Brain microvascular endothelial cell (primary cell): ENCODE data around the gene HTR4.

ENCODE experiments used
- DNase-seq: peaks from one replicate; pipeline ENCODE4 v3.0.0-alpha.2; 2020
- H3K27ac ChIP-seq: fragments of 250-450 bp; sonication (Bioruptor Pico); 2 replicates; pipeline ENCODE4 v1.5.1; 2020; ENCODE audit warnings: mild to moderate bottlenecking, moderate library complexity
- H3K27me3 ChIP-seq: fragments of 250-450 bp; sonication (Bioruptor Pico); replicated peaks from 2 replicates; pipeline ENCODE4 v1.5.1; 2020; ENCODE audit warnings: mild to moderate bottlenecking
- H3K36me3 ChIP-seq: fragments of 250-450 bp; sonication (Bioruptor Pico); replicated peaks from 2 replicates; pipeline ENCODE4 v1.5.1; 2020; ENCODE audit warnings: mild to moderate bottlenecking
- H3K4me3 ChIP-seq: 2 replicates; pipeline ENCODE4 v1.5.1; 2011; ENCODE audit warnings: low read depth, mild to moderate bottlenecking, control low read depth, low read length, moderate library complexity
- CTCF ChIP-seq: IDR thresholded peaks from 2 replicates; pipeline ENCODE4 v1.5.1; 2011; ENCODE audit warnings: low read depth, mild to moderate bottlenecking, moderate library complexity, low read length, control low read depth, inconsistent platforms; ENCODE audit errors: missing control alignments
- in situ Hi-C: cut with HindIII; loops from 2 replicates; pipeline ENCODE4 v1.10.0; 2017; ENCODE audit warnings: low sequenced_read_pairs, low pct_ligation_motif_present

The HTR4 gene

GRCh38 chr5:148666353-148666752 is 12.0 kb upstream of the HTR4 start:
- Histone ChIP-seq H3K27me3 (no peaks in the 10 kb centered on the region), H3K36me3 (no peaks in the 10 kb centered on the region), H3K27ac (no peak overlapping the region), H3K4me3 (no peak overlapping the region)
- TF ChIP-seq CTCF, result no peak
- in situ Hi-C loops, result no loop called here
- DNase-seq, result no peak

GRCh38 chr5:148665431-148665830 is 11.1 kb upstream of the HTR4 start:
- no peak for TF ChIP-seq CTCF
- H3K27me3 ChIP-seq, result no peaks in the 10 kb centered on the region
- no peak overlapping the region for H3K27ac ChIP-seq
- DNase-seq, result no peak
- in situ Hi-C loops, result no loop called here
- H3K4me3 ChIP-seq, result no peak overlapping the region
- no peaks in the 10 kb centered on the region for H3K36me3 ChIP-seq

- Histone ChIP-seq H3K36me3 (no peaks in the 10 kb centered on the region), H3K27ac (no peak overlapping the region), H3K4me3 (no peak overlapping the region), H3K27me3 (no peaks in the 10 kb centered on the region)
- no peak for DNase-seq
- in situ Hi-C loops, result no loop called here
- TF ChIP-seq CTCF, result no peak
Measured at GRCh38 chr5:148663509-148663908, 9.2 kb upstream of the HTR4 start.

GRCh38 chr5:148660346-148660660 is 6.0 kb upstream of the HTR4 start:
- Histone ChIP-seq H3K4me3 (no peak overlapping the region), H3K36me3 (no peaks in the 10 kb centered on the region), H3K27ac (no peak overlapping the region), H3K27me3 (peaks cover 2% of the 10 kb centered on the region)
- no peak for TF ChIP-seq CTCF
- in situ Hi-C loops, result no loop called here
- no peak for DNase-seq

GRCh38 chr5:148659641-148660345 is 5.5 kb upstream of the HTR4 start:
- Histone ChIP-seq H3K27me3 (peaks cover 2% of the 10 kb centered on the region), H3K27ac (no peak overlapping the region), H3K36me3 (no peaks in the 10 kb centered on the region), H3K4me3 (no peak overlapping the region)
- in situ Hi-C loops, result no loop called here
- TF ChIP-seq CTCF, result no peak
- DNase-seq, result no peak

- H3K27me3 ChIP-seq, result peaks cover 12% of the 10 kb centered on the region
- no peak for DNase-seq
- no peak overlapping the region for H3K4me3 ChIP-seq
Measured at GRCh38 chr5:148653291-148653835, 964 bp downstream of the HTR4 start.

More at GRCh38 chr5:148653291-148653835, 964 bp downstream of the HTR4 start:
- TF ChIP-seq CTCF, result no peak
- H3K27ac ChIP-seq, result no peak overlapping the region
- H3K36me3 ChIP-seq, result no peaks in the 10 kb centered on the region
- in situ Hi-C loops, result no loop called here
